HCT116 (cell line): ENCODE data around the gene TTL.

Experiments used
- ATF3 ChIP-seq: IDR thresholded peaks from 2 replicates; pipeline ENCODE4 v1.6.1; 2012
- CBX3 ChIP-seq: IDR thresholded peaks from 2 replicates; pipeline ENCODE4 v1.6.1; 2012; ENCODE audit warnings: low read depth
- CTCF ChIP-seq, 3 experiments: fragments of 200-600 bp in 1 of 3; sonication (generic) in 1 of 3; IDR thresholded peaks in 2 of 3; conservative IDR thresholded peaks in 1 of 3; 2 replicates each; pipeline ENCODE4 v1.5.1; 2012 to 2017; ENCODE audit warnings: low read depth in 2 of 3, low read length in 2 of 3, antibody characterized with exemption in 1 of 3, borderline replicate concordance in 1 of 3, control low read depth in 1 of 3, mild to moderate bottlenecking in 1 of 3, mixed read lengths in 1 of 3, mixed run types in 1 of 3, moderate library complexity in 1 of 3; ENCODE audit not compliant: insufficient read depth in 1 of 3
- EGR1 ChIP-seq: IDR thresholded peaks from 2 replicates; pipeline ENCODE4 v1.6.1; 2012; ENCODE audit warnings: low read depth
- MAX ChIP-seq: IDR thresholded peaks from 2 replicates; pipeline ENCODE4 v1.6.1; 2012
- POLR2A ChIP-seq: IDR thresholded peaks from 2 replicates; pipeline ENCODE4 v1.7.0; 2011; ENCODE audit warnings: borderline replicate concordance; ENCODE audit not compliant: insufficient read depth, insufficient read length; ENCODE audit errors: extremely low read depth
- POLR2AphosphoS5 ChIP-seq: IDR thresholded peaks from 2 replicates; pipeline ENCODE4 v1.6.1; 2011; ENCODE audit warnings: mild to moderate bottlenecking, low read depth, low read length, moderate library complexity
- SRF ChIP-seq: IDR thresholded peaks from 2 replicates; pipeline ENCODE4 v1.6.1; 2012; ENCODE audit warnings: low read depth
- YY1 ChIP-seq: IDR thresholded peaks from 2 replicates; pipeline ENCODE4 v1.6.1; 2011; ENCODE audit warnings: low read length, low read depth, moderate library complexity, mild to moderate bottlenecking; ENCODE audit not compliant: insufficient replicate concordance; ENCODE audit errors: extremely low read depth
- ZFX ChIP-seq: fragments of 450-650 bp; IDR thresholded peaks from 2 replicates; pipeline ENCODE4 v1.6.1; 2017
- TF ChIP-seq, protein P1 (sequence below): IDR thresholded peaks from 2 replicates; pipeline ENCODE4 v1.6.1; 2011; ENCODE audit warnings: mild to moderate bottlenecking, low read length, moderate library complexity; ENCODE audit not compliant: insufficient replicate concordance; ENCODE audit errors: extremely low read depth

DNA sequence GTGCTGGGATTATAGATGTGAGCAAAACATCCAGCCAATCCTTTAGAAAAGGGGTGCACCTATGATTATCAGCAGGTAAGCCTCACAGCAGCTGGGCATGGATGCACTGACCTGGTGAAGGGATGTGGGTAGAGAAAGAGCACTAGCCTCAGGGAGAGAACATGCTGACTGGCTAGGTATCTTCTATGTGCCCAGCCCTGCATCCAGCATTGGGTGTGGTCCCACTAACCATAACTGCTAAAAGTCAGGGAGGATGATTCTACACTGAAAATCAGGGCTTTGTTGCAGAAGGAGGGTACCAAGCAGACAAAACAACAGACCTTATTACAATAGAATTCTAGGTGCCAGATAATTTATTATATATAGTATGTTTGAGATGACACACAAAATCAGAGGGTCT, 27.4 kb upstream of the TTL start:
- TF ChIP-seq, protein P1, sequence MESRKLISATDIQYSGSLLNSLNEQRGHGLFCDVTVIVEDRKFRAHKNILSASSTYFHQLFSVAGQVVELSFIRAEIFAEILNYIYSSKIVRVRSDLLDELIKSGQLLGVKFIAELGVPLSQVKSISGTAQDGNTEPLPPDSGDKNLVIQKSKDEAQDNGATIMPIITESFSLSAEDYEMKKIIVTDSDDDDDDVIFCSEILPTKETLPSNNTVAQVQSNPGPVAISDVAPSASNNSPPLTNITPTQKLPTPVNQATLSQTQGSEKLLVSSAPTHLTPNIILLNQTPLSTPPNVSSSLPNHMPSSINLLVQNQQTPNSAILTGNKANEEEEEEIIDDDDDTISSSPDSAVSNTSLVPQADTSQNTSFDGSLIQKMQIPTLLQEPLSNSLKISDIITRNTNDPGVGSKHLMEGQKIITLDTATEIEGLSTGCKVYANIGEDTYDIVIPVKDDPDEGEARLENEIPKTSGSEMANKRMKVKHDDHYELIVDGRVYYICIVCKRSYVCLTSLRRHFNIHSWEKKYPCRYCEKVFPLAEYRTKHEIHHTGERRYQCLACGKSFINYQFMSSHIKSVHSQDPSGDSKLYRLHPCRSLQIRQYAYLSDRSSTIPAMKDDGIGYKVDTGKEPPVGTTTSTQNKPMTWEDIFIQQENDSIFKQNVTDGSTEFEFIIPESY, result no peak
- no peak for TF ChIP-seq CTCF (IDR thresholded peaks at IDR 0.05 in 2 of 3, conservative IDR thresholded peaks at IDR 0.05 in 1 of 3; ENCODE audit: borderline replicate concordance in 1 of 3, insufficient read depth in 1 of 3, low read depth in 2 of 3, low read length in 2 of 3)
- no peak for TF ChIP-seq POLR2AphosphoS5
- no peak for TF ChIP-seq EGR1
- no peak for TF ChIP-seq POLR2A
- TF ChIP-seq CBX3, result no peak
- TF ChIP-seq ZFX, result no peak
- no peak for TF ChIP-seq ATF3
- TF ChIP-seq MAX, result no peak
- no peak for TF ChIP-seq YY1
- no peak for TF ChIP-seq SRF
